Neural cell (in vitro differentiated cells): ENCODE measurements around the gene MAML3. TPM values are rescaled to one million over a fixed set of nuclear protein-coding genes. Genes with fewer than 3 reads are reported as not detected.

Source experiments
- H2AFZ ChIP-seq: fragments of 200-600, 300-800 bp; sonication (generic), shearing (Covaris generic); 2 replicates; pipeline ENCODE4 v1.6.0; 2014; ENCODE audit warnings: low read depth, mild to moderate bottlenecking, antibody characterized with exemption, low read length, moderate library complexity
- H3F3A ChIP-seq: fragments of 200-600 bp; shearing (Covaris generic); 2 replicates; pipeline ENCODE4 v1.6.1; 2016; ENCODE audit warnings: mild to moderate bottlenecking, moderate library complexity, mixed read lengths, antibody characterized with exemption, low read length; ENCODE audit not compliant: insufficient read depth, poor library complexity, severe bottlenecking
- H3K27ac ChIP-seq: fragments of 200-600, 300-800 bp; sonication (generic), shearing (Covaris generic); 2 replicates; pipeline ENCODE4 v1.5.1; 2014; ENCODE audit warnings: mild to moderate bottlenecking, low read length, moderate library complexity
- H3K27me3 ChIP-seq: fragments of 300-800, 200-600 bp; sonication (generic), shearing (Covaris generic); 2 replicates; pipeline ENCODE4 v1.6.0; 2014; ENCODE audit warnings: mild to moderate bottlenecking, low read depth, low read length, moderate library complexity; ENCODE audit not compliant: insufficient read depth
- H3K36me3 ChIP-seq: fragments of 300-800, 200-600 bp; sonication (generic), shearing (Covaris generic); 2 replicates; pipeline ENCODE4 v1.5.1; 2014; ENCODE audit warnings: mild to moderate bottlenecking, antibody characterized with exemption, low read length, moderate library complexity; ENCODE audit not compliant: insufficient read depth
- H3K4me2 ChIP-seq: fragments of 300-800, 200-600 bp; sonication (generic), shearing (Covaris generic); 2 replicates; pipeline ENCODE4 v1.6.0; 2014; ENCODE audit warnings: mild to moderate bottlenecking, low read length
- H3K4me3 ChIP-seq: fragments of 300-800, 200-600 bp; sonication (generic), shearing (Covaris generic); 2 replicates; pipeline ENCODE4 v1.5.1; 2014; ENCODE audit warnings: mild to moderate bottlenecking, low read length, moderate library complexity
- H3K79me2 ChIP-seq: fragments of 200-600 bp; shearing (Covaris generic); replicated peaks from 2 replicates; pipeline ENCODE4 v1.6.0; 2014; ENCODE audit warnings: mild to moderate bottlenecking, low read length, moderate library complexity; ENCODE audit not compliant: insufficient read depth
- H3K9ac ChIP-seq: fragments of 300-800, 200-600 bp; sonication (generic), shearing (Covaris generic); 2 replicates; pipeline ENCODE4 v1.6.1; 2016; ENCODE audit warnings: mild to moderate bottlenecking, low read length, mixed read lengths
- H3K9me2 ChIP-seq: fragments of 200-600 bp; shearing (Covaris generic); 2 replicates; pipeline ENCODE4 v1.6.1; 2016; ENCODE audit warnings: mild to moderate bottlenecking, low read length, mixed read lengths; ENCODE audit not compliant: insufficient read depth
- H3K9me3 ChIP-seq: fragments of 200-600, 300-800 bp; sonication (generic), shearing (Covaris generic); 2 replicates; pipeline ENCODE4 v1.6.1; 2016; ENCODE audit warnings: mild to moderate bottlenecking, mixed run types, low read length, moderate library complexity, mixed read lengths
- H4K20me1 ChIP-seq: fragments of 200-600 bp; shearing (Covaris generic); 2 replicates; pipeline ENCODE4 v1.6.1; 2016; ENCODE audit warnings: mild to moderate bottlenecking, mixed run types; ENCODE audit not compliant: insufficient read depth
- CTCF ChIP-seq: fragments of 450-650 bp; IDR thresholded peaks from 2 replicates; pipeline ENCODE4 v1.5.1; 2014; ENCODE audit warnings: antibody characterized with exemption, mild to moderate bottlenecking, moderate library complexity; ENCODE audit not compliant: poor library complexity, severe bottlenecking
- EP300 ChIP-seq: fragments of 450-650 bp; conservative IDR thresholded peaks from 2 replicates; pipeline ENCODE4 v1.6.1; 2014; ENCODE audit warnings: antibody characterized with exemption, mild to moderate bottlenecking, moderate library complexity; ENCODE audit not compliant: poor library complexity, severe bottlenecking
- EZH2 ChIP-seq: fragments of 200-600, 300-800 bp; shearing (Covaris generic), sonication (generic); IDR thresholded peaks from 2 replicates; pipeline ENCODE4 v1.6.1; 2014; ENCODE audit warnings: antibody characterized with exemption, low read length, borderline replicate concordance, mild to moderate bottlenecking; ENCODE audit not compliant: insufficient read depth, poor library complexity, severe bottlenecking
- MXI1 ChIP-seq: fragments of 450-650 bp; conservative IDR thresholded peaks from 2 replicates; pipeline ENCODE4 v1.6.1; 2014; ENCODE audit warnings: antibody characterized with exemption, mild to moderate bottlenecking; ENCODE audit not compliant: poor library complexity, severe bottlenecking
- POLR2AphosphoS5 ChIP-seq: IDR thresholded peaks from 2 replicates; pipeline ENCODE4 v1.6.1; 2012
- RAD21 ChIP-seq: fragments of 450-650 bp; conservative IDR thresholded peaks from 2 replicates; pipeline ENCODE4 v1.6.1; 2014; ENCODE audit warnings: antibody characterized with exemption, mild to moderate bottlenecking, moderate library complexity
- SMC3 ChIP-seq: fragments of 450-650 bp; conservative IDR thresholded peaks from 2 replicates; pipeline ENCODE4 v1.6.1; 2014; ENCODE audit warnings: antibody characterized with exemption, mild to moderate bottlenecking, moderate library complexity; ENCODE audit not compliant: poor library complexity
- TAF1 ChIP-seq: IDR thresholded peaks from 2 replicates; pipeline ENCODE4 v1.6.1; 2012; ENCODE audit warnings: low read depth
- polyA plus RNA-seq: library from polyadenylated mRNA; depleted of rRNA; stranded (reverse); fragments of >200 nt; gene quantifications from 2 replicates; pipeline ENCODE4 v1.2.3, GENCODE V29; 2014
- TF ChIP-seq, protein P1 (sequence below): IDR thresholded peaks from 2 replicates; pipeline ENCODE4 v1.6.1; 2012; ENCODE audit warnings: borderline replicate concordance

The MAML3 gene
- polyA plus RNA-seq, 1 donor from 2014 or later, result 10.2 TPM

DNA sequence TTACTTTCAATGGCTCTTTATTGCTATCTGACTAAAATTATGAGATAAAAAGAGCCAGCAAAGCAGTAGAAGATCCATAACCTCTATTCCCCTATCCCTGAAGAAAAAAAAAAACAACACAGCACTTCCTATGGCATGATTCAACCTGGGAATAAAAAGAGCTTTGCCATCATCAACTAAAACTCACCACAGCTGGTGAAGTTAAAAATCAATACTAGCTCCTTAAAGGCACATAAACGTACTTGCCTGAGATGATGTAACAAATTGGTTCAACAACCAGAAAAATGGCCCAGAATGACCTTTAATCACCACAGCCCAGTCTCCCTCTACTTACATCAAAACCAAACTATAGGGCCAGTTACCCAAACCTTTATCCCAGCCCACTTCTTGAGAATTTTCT lies 153.8 kb downstream of the MAML3 start:
- Histone ChIP-seq H3K27ac (no peak overlapping the region), H2AFZ (no peak overlapping the region), H4K20me1 (no peaks in the 10 kb centered on the region), H3K9me3 (no peaks in the 10 kb centered on the region), H3K36me3 (no peaks in the 10 kb centered on the region), H3K9ac (no peak overlapping the region), H3K9me2 (no peaks in the 10 kb centered on the region), H3K4me3 (no peak overlapping the region), H3K27me3 (no peaks in the 10 kb centered on the region), H3K4me2 (no peak overlapping the region), H3K79me2 (peaks cover 16% of the 10 kb centered on the region), H3F3A (peaks cover 13% of the 10 kb centered on the region)
- TF ChIP-seq EP300 (no peak), EZH2 (no peak), SMC3 (no peak), TAF1 (no peak), RAD21 (no peak), CTCF (no peak), MXI1 (no peak), POLR2AphosphoS5 (no peak)
- TF ChIP-seq, protein P1, sequence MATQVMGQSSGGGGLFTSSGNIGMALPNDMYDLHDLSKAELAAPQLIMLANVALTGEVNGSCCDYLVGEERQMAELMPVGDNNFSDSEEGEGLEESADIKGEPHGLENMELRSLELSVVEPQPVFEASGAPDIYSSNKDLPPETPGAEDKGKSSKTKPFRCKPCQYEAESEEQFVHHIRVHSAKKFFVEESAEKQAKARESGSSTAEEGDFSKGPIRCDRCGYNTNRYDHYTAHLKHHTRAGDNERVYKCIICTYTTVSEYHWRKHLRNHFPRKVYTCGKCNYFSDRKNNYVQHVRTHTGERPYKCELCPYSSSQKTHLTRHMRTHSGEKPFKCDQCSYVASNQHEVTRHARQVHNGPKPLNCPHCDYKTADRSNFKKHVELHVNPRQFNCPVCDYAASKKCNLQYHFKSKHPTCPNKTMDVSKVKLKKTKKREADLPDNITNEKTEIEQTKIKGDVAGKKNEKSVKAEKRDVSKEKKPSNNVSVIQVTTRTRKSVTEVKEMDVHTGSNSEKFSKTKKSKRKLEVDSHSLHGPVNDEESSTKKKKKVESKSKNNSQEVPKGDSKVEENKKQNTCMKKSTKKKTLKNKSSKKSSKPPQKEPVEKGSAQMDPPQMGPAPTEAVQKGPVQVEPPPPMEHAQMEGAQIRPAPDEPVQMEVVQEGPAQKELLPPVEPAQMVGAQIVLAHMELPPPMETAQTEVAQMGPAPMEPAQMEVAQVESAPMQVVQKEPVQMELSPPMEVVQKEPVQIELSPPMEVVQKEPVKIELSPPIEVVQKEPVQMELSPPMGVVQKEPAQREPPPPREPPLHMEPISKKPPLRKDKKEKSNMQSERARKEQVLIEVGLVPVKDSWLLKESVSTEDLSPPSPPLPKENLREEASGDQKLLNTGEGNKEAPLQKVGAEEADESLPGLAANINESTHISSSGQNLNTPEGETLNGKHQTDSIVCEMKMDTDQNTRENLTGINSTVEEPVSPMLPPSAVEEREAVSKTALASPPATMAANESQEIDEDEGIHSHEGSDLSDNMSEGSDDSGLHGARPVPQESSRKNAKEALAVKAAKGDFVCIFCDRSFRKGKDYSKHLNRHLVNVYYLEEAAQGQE, result no peak

DNA sequence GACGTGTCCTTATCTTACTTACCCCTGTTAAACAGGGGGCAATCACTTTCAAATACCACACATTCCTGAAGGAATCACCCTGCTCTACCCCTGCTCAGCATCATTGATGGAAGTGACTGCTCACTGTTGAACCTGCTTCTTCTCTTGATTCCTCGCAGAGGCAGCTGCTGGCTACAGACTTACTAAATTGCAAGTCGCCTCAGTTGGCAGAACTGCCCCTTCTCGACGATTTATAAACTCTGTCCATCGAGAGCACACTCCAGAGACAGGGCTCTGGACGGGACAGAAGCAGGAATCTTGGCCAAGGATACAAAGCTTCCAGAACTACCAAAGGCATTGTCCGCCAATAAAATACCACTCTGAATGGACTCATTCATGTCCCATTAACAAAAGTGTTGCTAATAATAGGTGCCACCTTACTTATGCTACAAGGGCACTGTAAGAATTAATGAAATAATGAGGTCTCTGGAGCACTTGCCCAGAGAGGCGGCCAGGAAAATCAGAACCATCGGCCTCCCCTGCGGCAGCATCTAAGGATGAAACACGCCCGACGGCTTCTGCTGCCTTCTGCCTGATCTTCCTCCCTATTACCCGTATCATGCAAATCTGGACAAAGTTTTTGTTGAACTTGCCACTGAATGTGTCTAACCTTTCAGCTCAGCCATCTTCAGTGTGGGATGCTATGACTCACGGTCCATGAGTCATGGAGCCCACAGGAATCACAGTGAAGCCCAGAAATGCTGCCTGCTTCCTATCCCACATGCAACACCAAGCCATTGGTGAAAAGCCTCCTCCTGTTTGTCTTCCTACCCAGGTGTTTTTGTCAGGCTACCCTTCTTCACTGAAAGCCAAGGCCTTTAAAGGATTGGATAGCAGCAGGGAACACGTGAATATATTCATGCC lies 164.9 kb downstream of the MAML3 start:
- no peaks in the 10 kb centered on the region for H3K9me2 ChIP-seq
- H3K4me2 ChIP-seq, result no peak overlapping the region

More for the DNA sequence above, 164.9 kb downstream of the MAML3 start:
- Histone ChIP-seq H3K36me3 (no peaks in the 10 kb centered on the region), H3K27ac (no peak overlapping the region), H4K20me1 (no peaks in the 10 kb centered on the region), H3K9ac (no peak overlapping the region), H3K27me3 (no peaks in the 10 kb centered on the region), H3K4me3 (no peak overlapping the region), H3K9me3 (no peaks in the 10 kb centered on the region), H2AFZ (no peak overlapping the region), H3F3A (no peaks in the 10 kb centered on the region), H3K79me2 (no peaks in the 10 kb centered on the region)
- TF ChIP-seq EP300, result no peak
- no peak for TF ChIP-seq POLR2AphosphoS5
- no peak for TF ChIP-seq CTCF
- TF ChIP-seq RAD21, result no peak
- TF ChIP-seq SMC3, result no peak
- TF ChIP-seq, protein P1, result no peak
- no peak for TF ChIP-seq MXI1
- TF ChIP-seq EZH2, result no peak
- no peak for TF ChIP-seq TAF1
